GM12875 (cell line): ENCODE measurements around the gene SLC26A4.
"Not testable (repeated sequence)": the region's sequence is repeated elsewhere in the genome, so short reads cannot be mapped to it uniquely, and the experiment has no call there.

Source experiments
- H3K4me3 ChIP-seq: one replicate; pipeline ENCODE4 v1.5.1; 2011; ENCODE audit warnings: low read depth, low read length, control low read depth
- TF ChIP-seq, protein P1 (sequence below): IDR thresholded peaks from 2 replicates; pipeline ENCODE4 v1.5.1; 2011; ENCODE audit warnings: low read depth, mild to moderate bottlenecking, control low read depth, inconsistent platforms, low read length, moderate library complexity, borderline replicate concordance; ENCODE audit not compliant: insufficient read depth

SLC26A4 gene

DNA sequence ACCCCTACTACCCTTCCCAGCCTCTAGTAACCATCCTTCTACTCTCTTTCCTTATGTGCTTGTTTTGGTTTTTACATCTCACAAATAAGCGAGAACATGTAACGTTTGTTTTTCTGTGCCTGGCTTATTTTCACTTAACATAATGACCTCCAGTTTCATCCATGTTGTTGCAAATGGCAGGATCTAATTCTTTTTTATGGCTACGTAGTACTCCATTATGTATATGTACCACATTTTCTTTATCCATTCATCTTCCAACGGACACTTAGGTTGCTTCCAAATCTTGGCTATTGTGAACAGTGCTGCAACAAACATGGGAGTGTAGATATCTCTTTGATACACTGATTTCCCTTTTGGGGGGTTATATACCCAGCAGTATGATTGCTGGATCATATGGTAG is 33.6 kb upstream of the SLC26A4 start:
- TF ChIP-seq, protein P1, sequence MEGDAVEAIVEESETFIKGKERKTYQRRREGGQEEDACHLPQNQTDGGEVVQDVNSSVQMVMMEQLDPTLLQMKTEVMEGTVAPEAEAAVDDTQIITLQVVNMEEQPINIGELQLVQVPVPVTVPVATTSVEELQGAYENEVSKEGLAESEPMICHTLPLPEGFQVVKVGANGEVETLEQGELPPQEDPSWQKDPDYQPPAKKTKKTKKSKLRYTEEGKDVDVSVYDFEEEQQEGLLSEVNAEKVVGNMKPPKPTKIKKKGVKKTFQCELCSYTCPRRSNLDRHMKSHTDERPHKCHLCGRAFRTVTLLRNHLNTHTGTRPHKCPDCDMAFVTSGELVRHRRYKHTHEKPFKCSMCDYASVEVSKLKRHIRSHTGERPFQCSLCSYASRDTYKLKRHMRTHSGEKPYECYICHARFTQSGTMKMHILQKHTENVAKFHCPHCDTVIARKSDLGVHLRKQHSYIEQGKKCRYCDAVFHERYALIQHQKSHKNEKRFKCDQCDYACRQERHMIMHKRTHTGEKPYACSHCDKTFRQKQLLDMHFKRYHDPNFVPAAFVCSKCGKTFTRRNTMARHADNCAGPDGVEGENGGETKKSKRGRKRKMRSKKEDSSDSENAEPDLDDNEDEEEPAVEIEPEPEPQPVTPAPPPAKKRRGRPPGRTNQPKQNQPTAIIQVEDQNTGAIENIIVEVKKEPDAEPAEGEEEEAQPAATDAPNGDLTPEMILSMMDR = no peak

GRCh38 chr7:107628461-107629064 is 32.1 kb upstream of the SLC26A4 start:
- TF ChIP-seq, protein P1 = no peak
- H3K4me3 ChIP-seq = no peak overlapping the region

More for the DNA sequence above, 33.6 kb upstream of the SLC26A4 start:
- no peak overlapping the region for H3K4me3 ChIP-seq

GRCh38 chr7:107630342-107630741 is 30.3 kb upstream of the SLC26A4 start:
- TF ChIP-seq, protein P1 = no peak
- H3K4me3 ChIP-seq = no peak overlapping the region

GRCh38 chr7:107631588-107632491 is 28.8 kb upstream of the SLC26A4 start:
- TF ChIP-seq, protein P1 = no peak

DNA sequence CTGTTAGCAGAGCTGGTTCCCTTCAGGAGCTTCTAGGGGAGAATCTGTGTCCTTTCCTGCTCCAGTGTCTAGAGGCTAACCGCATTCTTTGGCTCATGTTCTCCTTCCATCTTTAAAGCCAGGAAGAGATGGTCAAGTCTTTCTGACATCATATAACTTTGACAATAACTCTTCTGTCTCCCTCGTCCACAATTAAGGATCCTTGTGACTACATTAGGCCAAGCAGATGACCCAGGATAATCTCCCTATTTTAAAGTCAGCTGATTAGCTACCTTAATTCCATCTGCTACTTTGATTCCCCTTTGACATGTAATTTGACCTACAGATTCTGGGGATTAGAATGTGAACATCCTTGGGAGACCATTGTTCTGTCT is 28.1 kb upstream of the SLC26A4 start:
- no peak overlapping the region for H3K4me3 ChIP-seq
- TF ChIP-seq, protein P1 = no peak

More at GRCh38 chr7:107631588-107632491, 28.8 kb upstream of the SLC26A4 start:
- no peak overlapping the region for H3K4me3 ChIP-seq

DNA sequence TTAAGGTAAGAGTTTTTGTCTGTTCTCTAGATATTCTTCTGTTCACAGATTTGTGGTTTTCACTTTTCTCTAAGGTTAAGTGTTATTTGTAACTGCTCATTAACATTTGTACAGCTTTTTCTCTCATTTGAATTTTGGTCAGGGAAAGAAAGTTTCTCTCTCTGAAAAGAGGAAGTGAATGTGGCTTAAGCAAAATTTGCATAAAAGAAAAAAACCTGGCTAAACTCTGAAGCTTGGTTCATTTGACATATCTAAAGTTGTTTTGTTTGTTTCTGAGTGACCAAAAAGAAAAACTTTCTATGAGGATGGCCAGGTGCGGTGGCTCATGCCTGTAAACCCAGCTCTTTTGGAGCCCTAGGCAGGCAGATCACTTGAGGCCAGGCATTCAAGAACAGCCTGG is 22.0 kb upstream of the SLC26A4 start:
- no peak overlapping the region for H3K4me3 ChIP-seq
- TF ChIP-seq, protein P1 = no peak

GRCh38 chr7:107639070-107639469 is 21.6 kb upstream of the SLC26A4 start:
- not testable (repeated sequence) for H3K4me3 ChIP-seq
